ENCODE results near the gene CLSTN3. TPM values are rescaled to one million over a fixed set of nuclear protein-coding genes. Genes with fewer than 3 reads are reported as not detected.

CLSTN3 gene
- total RNA-seq, 1 donor from 2014 or later, result 50.8 TPM

DNA sequence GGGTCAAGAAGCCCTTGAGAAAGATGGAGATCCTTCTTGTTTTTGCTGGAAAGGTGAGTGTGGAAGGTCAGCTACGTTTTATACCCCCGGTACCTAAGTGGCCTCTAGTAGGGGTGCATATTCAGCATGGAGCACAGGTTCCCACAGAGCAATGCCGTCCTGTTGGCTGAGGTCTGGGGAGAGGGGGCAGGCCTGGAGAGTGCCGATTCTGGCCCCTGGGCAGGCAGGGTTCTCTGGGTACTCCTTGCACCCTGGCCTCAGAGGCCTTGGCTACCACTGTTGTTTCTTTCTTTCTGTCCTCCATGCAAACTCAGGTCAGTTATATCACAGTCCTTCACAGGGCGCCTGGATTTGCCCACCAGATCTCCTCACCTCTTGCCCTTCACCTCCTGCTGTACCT lies 10.0 kb upstream of the CLSTN3 start:
- Mint-ChIP-seq H3K27me3 (ENCODE audit: insufficient read depth) (no peaks in the 10 kb centered on the region), H3K4me3 (no peak overlapping the region), H3K9me3 (no peaks in the 10 kb centered on the region), H3K27ac (no peak overlapping the region), H3K36me3 (ENCODE audit: low read depth) (peaks cover 21% of the 10 kb centered on the region), H3K4me1 (ENCODE audit: low read depth) (peaks cover 5% of the 10 kb centered on the region)
- DNase-seq (ENCODE audit: low spot score), result no peak
- intact Hi-C loops (cut with micrococcal nuclease), result no loop called here

DNA sequence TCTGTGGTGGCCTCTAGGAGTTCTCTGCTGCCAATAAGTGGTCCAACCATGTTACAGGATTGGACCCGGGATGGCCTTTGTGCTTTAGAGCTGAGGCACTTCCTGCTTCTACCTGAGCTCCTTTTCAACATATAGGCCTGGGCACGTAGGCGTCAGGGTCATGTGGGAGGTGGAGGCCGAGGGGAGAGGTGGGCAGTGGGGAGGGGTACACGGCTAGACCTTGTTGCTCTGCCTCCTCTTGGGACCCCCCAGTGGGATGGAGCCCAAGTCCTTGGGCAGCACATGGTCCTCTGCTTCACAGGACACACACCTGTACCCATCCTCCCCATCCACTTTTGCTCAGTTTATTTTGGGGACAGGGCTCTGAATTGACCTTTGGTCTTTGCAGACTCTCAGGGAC lies 8.8 kb upstream of the CLSTN3 start:
- no peak overlapping the region for H3K27ac Mint-ChIP-seq
- peaks cover 23% of the 10 kb centered on the region for H3K36me3 Mint-ChIP-seq (ENCODE audit: low read depth)
- no peaks in the 10 kb centered on the region for H3K9me3 Mint-ChIP-seq
- intact Hi-C loops (cut with micrococcal nuclease), result no loop called here
- H3K4me3 Mint-ChIP-seq, result no peak overlapping the region
- no peaks in the 10 kb centered on the region for H3K27me3 Mint-ChIP-seq (ENCODE audit: insufficient read depth)
- DNase-seq (ENCODE audit: low spot score), result no peak
- H3K4me1 Mint-ChIP-seq (ENCODE audit: low read depth), result peaks cover 5% of the 10 kb centered on the region

DNA sequence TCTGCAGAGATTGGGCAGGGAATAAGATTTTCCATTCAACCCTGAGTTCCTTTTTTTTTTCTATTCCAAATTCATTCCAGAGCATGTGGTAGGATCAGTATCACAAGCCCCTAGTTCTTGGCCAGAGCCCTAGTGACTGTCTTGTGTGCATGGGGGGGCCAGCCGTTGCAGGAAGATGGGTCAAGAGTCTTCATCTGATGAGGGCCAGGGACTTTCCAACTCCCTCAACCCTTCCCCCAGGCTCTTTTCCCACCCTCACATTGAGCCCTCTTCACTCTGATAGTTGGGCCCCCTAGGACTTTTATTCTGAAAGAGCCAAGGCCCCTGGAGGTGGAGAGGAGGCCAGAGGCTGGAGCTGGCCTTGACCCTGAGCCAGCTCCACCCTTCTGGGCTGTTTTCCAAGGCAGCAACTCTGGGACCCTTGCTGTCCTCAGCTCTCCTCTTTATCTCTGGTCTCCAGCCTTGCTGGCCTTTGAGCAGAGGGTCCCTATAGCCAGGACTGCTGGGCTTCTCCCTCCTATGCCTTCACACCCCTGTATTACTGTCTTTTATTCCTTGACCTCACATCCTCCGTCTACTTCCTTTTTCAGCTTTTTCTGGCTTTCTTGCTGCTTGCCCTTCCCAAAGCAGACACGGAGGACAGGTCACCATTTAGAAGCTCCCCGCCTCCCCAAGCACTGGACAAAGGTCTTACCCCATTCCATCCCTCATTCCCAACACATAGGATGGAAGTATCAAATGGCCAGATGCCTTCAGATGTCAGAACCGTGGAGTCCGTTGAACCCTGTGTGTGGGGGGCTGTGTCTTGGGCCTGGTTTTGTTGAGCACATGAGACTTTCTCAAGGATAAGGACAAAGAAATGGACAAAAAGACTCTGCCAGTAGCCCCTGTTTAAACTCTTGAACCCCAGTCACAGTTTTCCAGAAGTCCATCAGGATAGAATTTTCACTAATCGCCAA lies 7.1 kb upstream of the CLSTN3 start:
- H3K9me3 Mint-ChIP-seq, result no peaks in the 10 kb centered on the region
- no peaks in the 10 kb centered on the region for H3K27me3 Mint-ChIP-seq (ENCODE audit: insufficient read depth)
- intact Hi-C loops (cut with micrococcal nuclease), result no loop called here
- H3K4me3 Mint-ChIP-seq, result no peak overlapping the region
- DNase-seq (ENCODE audit: low spot score), result no peak
- peaks cover 21% of the 10 kb centered on the region for H3K36me3 Mint-ChIP-seq (ENCODE audit: low read depth)
- H3K27ac Mint-ChIP-seq, result peak overlapping the region; percentile 55
- peaks cover 5% of the 10 kb centered on the region for H3K4me1 Mint-ChIP-seq (ENCODE audit: low read depth)

DNA sequence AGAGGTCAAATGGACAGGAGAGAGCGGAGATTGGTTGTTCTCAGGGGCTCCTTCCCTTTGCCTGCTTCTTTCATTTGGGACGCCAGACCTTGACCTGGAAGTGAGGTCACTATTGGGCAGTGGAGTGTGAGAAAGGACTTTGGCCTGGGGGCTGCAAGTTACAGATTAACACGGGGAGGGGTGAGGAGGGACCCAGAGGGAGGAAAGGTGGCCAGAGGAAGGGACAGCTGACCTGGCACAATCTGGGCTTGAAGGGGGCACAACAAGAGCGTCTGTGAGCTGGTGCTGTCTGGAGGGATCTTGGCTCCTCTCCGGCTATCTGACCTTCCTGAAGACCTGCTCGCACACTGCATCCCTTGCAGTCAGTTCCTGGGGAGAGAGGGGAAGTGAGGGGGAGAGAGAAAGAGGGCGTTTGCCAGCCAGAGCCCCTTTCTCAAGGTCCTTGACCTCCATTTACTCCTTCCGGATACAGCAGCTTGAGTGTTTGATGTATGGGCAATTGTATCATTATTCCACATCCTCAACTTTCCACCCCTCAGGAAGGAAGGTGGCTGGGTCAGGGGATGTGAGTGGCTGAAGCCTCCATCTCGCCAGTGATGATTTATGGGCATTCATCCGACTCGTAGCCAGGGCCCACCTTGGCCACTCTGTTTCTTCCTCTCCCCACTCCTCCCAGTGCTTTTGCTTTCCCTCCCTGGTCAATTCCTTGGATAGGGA lies 6.2 kb upstream of the CLSTN3 start:
- Mint-ChIP-seq H3K9me3 (no peaks in the 10 kb centered on the region), H3K4me3 (no peak overlapping the region), H3K27ac (no peak overlapping the region), H3K4me1 (ENCODE audit: low read depth) (peaks cover 7% of the 10 kb centered on the region), H3K36me3 (ENCODE audit: low read depth) (peaks cover 15% of the 10 kb centered on the region), H3K27me3 (ENCODE audit: insufficient read depth) (no peaks in the 10 kb centered on the region)
- intact Hi-C loops (cut with micrococcal nuclease), result no loop called here
- no peak for DNase-seq (ENCODE audit: low spot score)

DNA sequence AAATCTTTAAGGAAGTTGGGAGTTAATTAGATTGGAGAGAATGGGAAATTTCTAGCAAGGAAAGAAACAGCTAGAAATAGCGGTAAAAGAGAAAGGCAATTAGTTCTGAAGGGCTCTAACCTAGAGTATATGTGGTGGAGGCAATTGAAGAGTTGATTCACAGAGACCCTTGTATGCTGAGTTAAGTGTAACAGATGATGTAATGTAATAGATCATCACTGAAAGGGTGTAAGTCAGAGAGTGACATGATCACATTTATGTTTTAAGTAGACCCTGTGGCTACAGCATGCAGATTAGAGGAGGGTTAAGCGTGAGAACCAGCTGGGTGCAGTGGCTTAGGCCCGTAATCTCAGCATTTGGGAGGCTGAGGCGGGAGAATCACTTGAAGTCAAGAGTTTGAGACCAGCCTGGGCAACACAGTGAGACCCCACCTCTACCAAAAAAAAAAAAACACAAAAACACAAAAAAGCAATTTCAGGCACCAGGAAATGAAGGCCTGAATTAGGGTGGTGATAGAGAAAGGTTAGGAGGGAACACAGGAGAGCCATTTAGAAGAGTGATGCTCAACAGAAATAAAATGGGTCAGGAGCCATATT lies 4.4 kb upstream of the CLSTN3 start:
- intact Hi-C loops (cut with micrococcal nuclease), result no loop called here
- Mint-ChIP-seq H3K4me3 (no peak overlapping the region), H3K36me3 (ENCODE audit: low read depth) (peaks cover 15% of the 10 kb centered on the region), H3K27ac (no peak overlapping the region), H3K9me3 (no peaks in the 10 kb centered on the region), H3K27me3 (ENCODE audit: insufficient read depth) (no peaks in the 10 kb centered on the region), H3K4me1 (ENCODE audit: low read depth) (peaks cover 14% of the 10 kb centered on the region)
- no peak for DNase-seq (ENCODE audit: low spot score)

DNA sequence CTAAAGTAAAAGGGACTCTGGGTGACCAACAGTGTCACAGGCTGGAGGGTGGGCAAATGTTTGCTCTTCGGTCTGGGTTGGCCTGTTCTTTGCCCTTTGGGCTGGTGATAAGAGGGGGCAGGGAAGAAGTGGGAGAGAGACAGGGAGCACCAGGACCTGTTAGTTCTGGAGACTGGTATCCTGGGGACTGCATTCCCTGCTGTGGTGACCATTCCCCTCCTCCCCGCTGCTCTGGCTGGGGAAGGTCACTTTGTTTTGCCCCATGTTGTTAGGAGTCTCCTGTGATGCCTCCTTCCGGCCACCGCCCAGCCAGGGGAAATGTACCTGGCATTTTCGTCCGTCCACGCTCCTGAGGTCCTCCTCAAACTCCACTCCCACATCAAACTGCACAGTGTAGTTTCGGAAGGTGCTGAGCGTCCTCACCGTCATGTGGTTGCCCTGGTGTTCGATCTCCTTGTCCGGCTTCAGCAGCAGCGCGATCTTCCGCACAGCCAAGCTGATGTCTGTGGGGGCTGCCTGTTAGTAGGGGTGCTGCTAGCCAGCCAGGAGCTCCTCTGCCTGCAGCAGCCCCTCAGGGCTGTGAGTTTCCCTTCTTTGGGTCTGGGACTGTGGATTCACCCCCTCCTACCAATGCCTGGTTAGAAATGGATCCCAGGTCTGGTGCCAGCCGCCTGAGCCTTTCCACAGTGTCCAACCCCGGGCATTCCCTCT lies 2.1 kb upstream of the CLSTN3 start:
- no peak for DNase-seq (ENCODE audit: low spot score)
- peak overlapping the region; percentile 96 for H3K4me3 Mint-ChIP-seq
- H3K4me1 Mint-ChIP-seq (ENCODE audit: low read depth), result peaks cover 37% of the 10 kb centered on the region
- H3K36me3 Mint-ChIP-seq (ENCODE audit: low read depth), result peaks cover 17% of the 10 kb centered on the region
- H3K9me3 Mint-ChIP-seq, result no peaks in the 10 kb centered on the region
- intact Hi-C loops (cut with micrococcal nuclease), result no loop called here
- no peaks in the 10 kb centered on the region for H3K27me3 Mint-ChIP-seq (ENCODE audit: insufficient read depth)
- H3K27ac Mint-ChIP-seq, result no peak overlapping the region

DNA sequence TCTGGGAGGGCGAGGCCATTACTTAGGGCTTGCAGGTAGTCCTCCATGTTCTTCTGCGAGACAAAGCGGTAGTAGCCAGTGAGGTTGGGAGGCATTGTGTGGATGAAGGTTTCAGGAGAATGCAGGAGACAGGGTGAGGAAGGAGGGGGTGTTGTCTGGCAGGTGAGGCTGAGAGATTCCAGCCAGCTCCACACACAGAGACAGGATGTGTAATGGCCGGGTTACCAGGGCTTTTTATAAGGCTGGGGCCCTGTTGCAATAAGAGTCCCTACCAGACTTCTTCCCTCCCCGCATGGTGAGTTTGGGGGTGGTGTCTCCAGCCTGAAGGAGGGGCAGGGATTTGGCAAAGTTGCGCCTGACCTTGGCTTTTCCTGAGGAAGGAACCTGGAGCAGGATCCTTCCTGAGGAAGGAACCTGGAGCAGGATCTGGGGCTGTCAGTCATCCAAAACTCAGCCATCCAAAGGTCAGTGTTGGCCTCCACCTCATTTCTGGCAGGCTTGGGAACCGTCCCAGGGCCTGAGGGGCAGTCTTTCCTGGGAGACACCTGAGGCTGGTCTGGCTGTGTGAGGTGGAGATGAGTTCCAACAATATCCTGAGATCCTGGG lies 1.4 kb upstream of the CLSTN3 start, which contains the start of gene RBP5:
TSS of gene RBP5 (minus strand) at position 209 of the 606 bp plus-strand sequence. CDS start at position 95, 114 bp downstream.
- Mint-ChIP-seq H3K9me3 (no peaks in the 10 kb centered on the region), H3K27ac (peak within 1 kb of the TSS; percentile 91)
- no peak for DNase-seq (ENCODE audit: low spot score)

DNA sequence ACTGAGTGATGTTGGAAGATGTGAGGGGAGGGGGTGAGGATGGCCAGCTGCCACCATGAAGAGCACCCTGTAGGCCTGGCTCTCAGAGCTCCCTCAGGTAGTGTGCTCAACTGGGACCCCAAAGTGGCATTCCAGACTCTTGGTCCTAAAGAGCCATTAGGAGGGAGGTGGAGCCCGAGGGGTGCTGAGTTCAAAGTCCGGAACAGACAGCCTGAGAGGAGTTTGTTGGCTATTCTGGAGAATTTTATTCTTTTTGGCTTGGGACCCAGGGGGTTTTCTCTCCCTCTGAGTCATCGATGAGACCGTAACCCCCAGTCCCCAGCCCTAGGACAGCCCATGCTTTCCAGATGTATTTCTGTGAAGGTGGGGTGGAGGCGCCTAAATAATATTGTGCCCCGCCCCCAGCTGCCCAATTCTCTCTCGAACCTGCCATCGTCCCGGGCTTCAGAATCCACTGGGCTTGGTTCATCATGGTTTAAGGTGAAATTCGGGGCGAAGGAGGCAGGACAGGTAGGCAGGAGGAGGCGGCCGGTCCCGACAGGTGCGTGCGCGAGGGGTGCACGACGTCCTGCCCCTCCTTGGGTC lies 792 bp upstream of the CLSTN3 start:
- Mint-ChIP-seq H3K4me3 (peak overlapping the region; percentile 96), H3K36me3 (ENCODE audit: low read depth) (peaks cover 23% of the 10 kb centered on the region), H3K27ac (peak overlapping the region; percentile 91), H3K27me3 (ENCODE audit: insufficient read depth) (no peaks in the 10 kb centered on the region), H3K9me3 (no peaks in the 10 kb centered on the region), H3K4me1 (ENCODE audit: low read depth) (peaks cover 37% of the 10 kb centered on the region)
- intact Hi-C loops (cut with micrococcal nuclease), result no loop called here
- no peak for DNase-seq (ENCODE audit: low spot score)

More for the DNA sequence above, 1.4 kb upstream of the CLSTN3 start, which contains the start of gene RBP5:
- Mint-ChIP-seq H3K36me3 (ENCODE audit: low read depth) (peaks cover 18% of the 10 kb centered on the region), H3K4me3 (peak within 1 kb of the TSS; percentile 96), H3K27me3 (ENCODE audit: insufficient read depth) (no peaks in the 10 kb centered on the region), H3K4me1 (ENCODE audit: low read depth) (peaks cover 37% of the 10 kb centered on the region)
- intact Hi-C loops (cut with micrococcal nuclease), result no loop called here

DNA sequence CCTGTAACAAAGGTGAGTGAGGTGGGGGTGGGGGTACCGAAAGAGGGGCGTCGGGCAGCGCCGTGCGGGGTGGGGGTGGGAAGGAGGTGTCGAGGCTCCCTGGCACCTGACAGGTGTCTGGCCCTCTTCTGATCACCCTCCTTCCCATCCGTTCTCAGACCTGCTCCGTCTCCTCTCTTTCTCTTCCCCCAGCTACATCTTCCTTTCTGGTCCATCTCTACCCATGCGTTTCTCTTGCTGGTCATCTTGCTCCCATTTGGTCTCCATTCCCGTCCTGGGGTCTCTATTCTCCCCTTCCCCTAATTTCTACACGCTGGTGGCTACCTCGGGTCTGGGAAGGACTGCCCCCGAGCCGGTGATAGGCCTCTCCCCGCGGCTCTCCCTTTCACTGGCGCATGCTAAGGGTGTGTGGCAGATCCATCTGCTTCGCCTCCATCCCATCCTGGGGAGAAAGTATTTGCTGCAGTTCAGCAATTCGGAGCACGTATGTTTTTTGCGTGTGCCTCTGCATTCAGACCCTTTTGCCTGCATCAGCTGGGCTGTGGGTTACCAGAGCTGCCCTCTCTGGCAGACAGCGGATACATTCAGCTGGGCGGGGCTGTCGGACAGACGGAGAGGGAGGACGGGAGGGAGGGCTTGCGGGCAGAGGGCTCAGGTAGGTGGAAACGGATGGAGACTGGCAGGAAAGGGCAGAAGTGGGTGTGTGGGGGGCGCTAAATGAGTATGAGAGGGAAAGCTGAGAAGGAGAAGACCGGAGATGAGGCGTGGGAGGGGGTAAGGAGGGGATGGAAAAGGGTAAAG lies 730 bp downstream of the CLSTN3 start:
- H3K4me1 Mint-ChIP-seq (ENCODE audit: low read depth), result peaks cover 37% of the 10 kb centered on the region
- H3K9me3 Mint-ChIP-seq, result no peaks in the 10 kb centered on the region
- peak overlapping the region; percentile 91 for H3K27ac Mint-ChIP-seq
- peaks cover 33% of the 10 kb centered on the region for H3K36me3 Mint-ChIP-seq (ENCODE audit: low read depth)
- intact Hi-C loops (cut with micrococcal nuclease), result loop anchor here (1.0 to 5.0 kb wide), 5 partner anchors 18 to 639 kb away; partner anchors contain the start of genes C1RL, LPCAT3, MRPL51 and NCAPD2
- DNase-seq (ENCODE audit: low spot score), result peak; percentile 48
- H3K4me3 Mint-ChIP-seq, result peak overlapping the region; percentile 96
- no peaks in the 10 kb centered on the region for H3K27me3 Mint-ChIP-seq (ENCODE audit: insufficient read depth)

DNA sequence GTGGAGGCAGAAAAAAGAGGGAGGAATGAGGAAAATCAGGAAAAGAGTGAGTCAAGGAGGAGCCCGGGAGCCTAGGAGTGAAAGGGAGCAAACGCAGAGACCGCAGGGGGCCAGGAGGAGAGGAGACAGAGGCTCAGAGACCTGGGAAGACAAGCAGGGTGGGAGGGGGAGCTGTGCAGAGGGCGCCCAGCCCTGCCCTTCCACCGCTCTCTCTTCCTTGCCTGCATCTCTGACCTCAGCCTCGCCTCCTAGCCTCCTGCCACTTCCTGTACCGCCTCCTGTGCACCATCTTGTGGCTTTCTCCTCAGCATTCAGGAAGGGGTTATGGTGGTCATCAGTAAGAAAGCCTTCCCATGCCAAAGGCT lies 1.3 kb downstream of the CLSTN3 start:
- H3K27me3 Mint-ChIP-seq (ENCODE audit: insufficient read depth), result no peaks in the 10 kb centered on the region
- H3K36me3 Mint-ChIP-seq (ENCODE audit: low read depth), result peaks cover 34% of the 10 kb centered on the region
- H3K27ac Mint-ChIP-seq, result peak overlapping the region; percentile 91
- peak; percentile 30 for DNase-seq (ENCODE audit: low spot score)
- H3K4me1 Mint-ChIP-seq (ENCODE audit: low read depth), result peaks cover 37% of the 10 kb centered on the region
- H3K4me3 Mint-ChIP-seq, result peak overlapping the region; percentile 96
- no peaks in the 10 kb centered on the region for H3K9me3 Mint-ChIP-seq
- intact Hi-C loops (cut with micrococcal nuclease), result loop anchor here (1.0 to 5.0 kb wide), 2 partner anchors 18 to 639 kb away; partner anchors contain the start of genes MRPL51 and NCAPD2

Measured in activated T-helper 1 cell treated with anti-CD3 and anti-CD28 coated beads, Interleukin-12 subunit alpha, Interleukin-12 subunit beta, Interleukin-2, Interleukin-4 antibody, amounts not matched to agents 30 ng/mL and 10 ng/mL and 1 ng/mL, durations not matched to agents 14 hours and 24 hours and 36 hours (primary cell).